GM18502 (cell line): ENCODE results near the gene LDB1.

Experiments used
- ATAC-seq: cut with Tn5 transposase; IDR thresholded peaks from one replicate; pipeline ENCODE4 v1.9.1; 2021; ENCODE audit warnings: mild to moderate bottlenecking; ENCODE audit not compliant: unreplicated experiment, poor library complexity

Gene LDB1

DNA sequence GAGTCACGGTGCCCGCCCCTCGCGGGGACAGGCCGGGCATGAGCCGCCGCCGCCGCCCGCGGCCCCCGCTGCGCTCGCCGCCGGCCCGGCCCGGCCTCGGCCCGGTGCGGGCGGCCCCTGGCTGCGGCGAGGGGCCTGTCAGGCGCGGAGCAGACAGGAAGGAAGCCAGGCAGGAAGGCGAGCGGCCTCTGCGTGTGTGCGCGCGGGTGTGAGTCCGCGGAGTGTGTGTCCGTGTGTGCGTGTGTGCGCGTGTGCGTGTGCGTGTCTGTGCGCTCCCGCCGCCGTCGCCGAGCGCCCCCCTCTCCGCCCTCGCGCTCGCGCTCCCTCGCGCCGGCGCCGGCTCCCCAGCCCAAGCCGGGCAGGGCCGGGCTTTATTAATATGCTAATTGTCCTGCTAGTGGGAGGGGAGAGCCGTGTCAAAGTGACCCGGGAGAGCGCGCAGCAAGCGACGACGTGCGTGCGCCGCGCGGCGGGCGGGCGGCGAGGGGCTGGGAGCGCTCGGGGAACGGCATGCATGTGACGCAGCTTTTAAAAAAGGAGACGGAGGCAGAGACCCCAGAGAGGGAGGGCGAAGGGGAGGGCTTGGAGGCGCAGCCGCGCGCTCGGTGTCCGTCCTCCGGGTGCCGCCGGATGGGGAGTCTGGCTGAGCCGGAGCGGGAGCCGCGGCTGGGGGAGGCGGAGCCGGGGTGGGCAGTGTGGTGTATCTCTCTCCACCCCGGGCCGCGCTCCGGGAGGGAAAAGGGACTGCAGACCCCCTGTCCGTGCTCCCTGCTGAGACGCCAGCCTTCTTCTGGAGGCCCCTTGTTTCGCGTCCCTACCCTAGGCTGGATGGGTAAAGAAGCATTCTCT is at the start of gene LDB1:
Gene LDB1 (minus strand): TSS at position 227 of the 849 bp plus-strand sequence. CDS start 258 bp downstream, outside the sequence.
- ATAC-seq = peak; percentile 64

DNA sequence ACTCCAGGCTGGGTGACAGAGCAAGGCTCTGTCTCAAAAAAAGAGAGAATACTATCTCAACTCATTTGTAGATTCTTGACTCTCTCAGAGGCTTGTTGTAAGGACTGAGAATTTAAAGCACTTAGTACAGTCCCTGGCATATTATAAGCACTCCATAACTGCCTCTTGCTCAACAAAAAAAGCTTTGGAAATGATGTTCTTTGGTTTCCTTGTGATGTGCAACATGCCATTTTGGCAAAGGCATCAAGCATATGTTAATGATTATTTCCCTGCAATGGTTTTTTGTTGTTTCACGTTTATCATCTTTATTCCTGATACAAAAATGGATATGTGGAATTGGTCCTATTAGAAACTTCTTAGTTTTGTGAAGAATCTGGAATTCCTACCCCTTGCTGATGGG is 47.7 kb upstream of the LDB1 start:
- ATAC-seq = no peak

DNA sequence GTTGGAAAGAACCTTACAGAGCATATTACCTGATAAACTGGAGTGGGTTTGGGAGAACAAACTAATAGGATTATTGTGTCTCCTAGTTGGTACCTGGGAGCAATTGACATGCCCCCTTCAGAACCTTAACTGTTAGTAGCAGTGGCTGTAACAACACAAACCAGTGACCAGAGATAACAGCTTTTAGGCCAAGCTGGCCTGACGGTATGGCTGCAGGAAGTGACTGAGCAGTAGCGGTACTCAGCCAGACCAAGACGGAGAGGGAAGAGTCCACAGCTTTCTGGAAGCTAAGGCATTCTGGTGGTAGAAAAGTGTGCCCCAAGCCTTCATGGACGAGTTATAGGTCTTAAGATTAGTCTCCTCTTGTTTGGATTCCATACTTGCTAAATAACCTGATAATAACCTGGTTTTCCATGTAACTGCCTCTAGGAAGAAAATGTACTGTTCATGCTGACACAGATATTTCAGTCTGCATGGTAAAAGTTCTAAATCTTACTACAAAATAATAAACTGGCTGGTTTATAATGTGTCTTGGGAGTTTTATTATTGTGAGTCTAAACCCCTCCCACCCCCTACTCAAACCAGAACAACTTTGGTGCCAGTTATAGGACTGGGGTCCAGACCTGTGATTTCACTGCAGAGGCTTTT is 43.3 kb upstream of the LDB1 start:
- ATAC-seq = no peak

DNA sequence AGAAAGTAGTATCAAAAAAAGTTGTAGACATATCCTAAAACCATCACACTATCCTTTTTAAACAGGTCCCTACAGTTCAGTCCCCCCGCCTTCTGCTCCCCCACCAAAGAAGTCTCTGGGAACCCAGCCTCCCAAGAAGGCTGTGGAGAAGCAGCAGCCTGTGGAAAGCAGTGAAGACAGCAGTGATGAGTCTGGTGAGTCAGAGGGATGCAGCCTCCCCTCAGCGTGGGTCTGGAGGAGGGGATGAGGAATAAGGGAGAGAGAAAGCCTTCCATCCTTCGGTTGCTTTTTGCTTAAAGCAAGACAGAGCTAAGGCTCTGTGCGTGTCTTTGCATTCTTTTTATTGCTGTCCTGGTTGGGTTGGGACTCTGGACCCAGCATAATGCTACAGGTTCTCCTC is 39.7 kb upstream of the LDB1 start:
- no peak for ATAC-seq

DNA sequence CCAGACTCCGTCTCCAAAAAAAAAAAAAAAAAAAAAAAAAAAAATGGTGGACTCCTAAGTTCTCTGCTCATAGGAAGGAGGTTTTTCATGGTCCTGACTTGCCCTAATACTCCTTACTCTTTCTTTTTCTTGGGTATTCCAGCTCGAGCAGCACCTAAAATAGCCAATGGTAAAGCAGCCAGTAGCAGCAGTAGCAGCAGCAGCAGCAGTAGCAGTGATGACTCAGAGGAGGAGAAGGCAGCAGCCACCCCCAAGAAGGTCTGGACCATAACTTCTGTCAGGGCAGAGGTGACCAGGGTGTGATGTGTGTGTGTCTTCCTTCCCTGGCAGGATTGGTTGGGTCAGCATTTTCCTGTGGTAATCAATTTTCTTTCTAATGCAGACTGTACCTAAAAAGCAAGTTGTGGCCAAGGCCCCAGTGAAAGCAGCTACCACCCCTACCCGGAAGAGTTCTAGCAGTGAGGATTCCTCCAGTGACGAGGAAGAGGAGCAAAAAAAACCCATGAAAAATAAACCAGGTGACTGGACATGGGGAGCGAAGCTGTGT is 39.0 kb upstream of the LDB1 start:
- ATAC-seq = no peak

DNA sequence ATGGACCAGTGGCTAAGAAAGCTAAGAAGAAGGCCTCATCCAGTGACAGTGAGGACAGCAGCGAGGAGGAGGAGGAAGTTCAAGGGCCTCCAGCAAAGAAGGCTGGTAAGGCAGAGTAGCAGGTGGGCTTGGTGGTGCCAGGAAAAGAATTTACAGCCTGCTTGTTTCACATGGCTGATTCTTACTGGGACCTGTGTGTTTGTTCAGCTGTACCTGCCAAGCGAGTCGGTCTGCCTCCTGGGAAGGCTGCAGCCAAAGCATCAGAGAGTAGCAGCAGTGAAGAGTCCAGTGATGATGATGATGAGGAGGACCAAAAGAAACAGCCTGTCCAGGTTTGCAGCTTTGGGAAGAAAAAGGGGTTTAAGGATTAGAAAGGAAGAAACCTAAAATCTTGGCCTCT is 37.1 kb upstream of the LDB1 start:
- no peak for ATAC-seq

- ATAC-seq = no peak
These were observed 34.4 kb upstream of the LDB1 start for GRCh38 chr10:102154466-102155116.

DNA sequence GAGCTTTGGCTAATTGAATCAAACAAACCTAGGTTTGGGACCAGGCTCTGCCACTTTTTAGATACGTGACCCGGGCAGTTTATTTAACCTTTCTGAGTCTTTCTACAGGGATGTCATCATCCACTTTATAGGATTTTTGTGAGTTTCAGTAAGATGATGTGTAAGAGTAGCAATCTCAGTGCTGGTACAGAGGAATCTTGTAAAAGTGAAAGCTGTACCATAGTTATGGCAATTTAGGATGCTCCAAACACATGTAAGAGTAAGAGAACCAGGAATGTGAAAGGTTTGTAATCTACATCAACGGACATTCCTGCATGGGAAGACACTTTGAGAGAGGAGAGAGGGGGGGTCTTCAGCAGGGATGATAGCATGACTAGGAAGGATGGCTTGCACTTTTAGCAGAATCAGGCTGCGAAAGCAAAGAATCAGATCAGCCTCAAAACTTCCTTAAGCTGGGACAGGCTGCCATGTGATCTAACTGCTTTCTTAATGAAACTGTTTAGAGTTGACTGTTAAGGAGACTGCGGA is 33.0 kb upstream of the LDB1 start:
- ATAC-seq = no peak

GRCh38 chr10:102152545-102152890 is 32.4 kb upstream of the LDB1 start:
- ATAC-seq = peak; percentile 12

GRCh38 chr10:102151774-102152544 is 31.8 kb upstream of the LDB1 start, which contains the start of gene NOLC1:
Gene NOLC1, plus strand, starts transcription at chr10:102152389. Its CDS starts 22 bp downstream, at chr10:102152411.
- ATAC-seq = peak; percentile 90

DNA sequence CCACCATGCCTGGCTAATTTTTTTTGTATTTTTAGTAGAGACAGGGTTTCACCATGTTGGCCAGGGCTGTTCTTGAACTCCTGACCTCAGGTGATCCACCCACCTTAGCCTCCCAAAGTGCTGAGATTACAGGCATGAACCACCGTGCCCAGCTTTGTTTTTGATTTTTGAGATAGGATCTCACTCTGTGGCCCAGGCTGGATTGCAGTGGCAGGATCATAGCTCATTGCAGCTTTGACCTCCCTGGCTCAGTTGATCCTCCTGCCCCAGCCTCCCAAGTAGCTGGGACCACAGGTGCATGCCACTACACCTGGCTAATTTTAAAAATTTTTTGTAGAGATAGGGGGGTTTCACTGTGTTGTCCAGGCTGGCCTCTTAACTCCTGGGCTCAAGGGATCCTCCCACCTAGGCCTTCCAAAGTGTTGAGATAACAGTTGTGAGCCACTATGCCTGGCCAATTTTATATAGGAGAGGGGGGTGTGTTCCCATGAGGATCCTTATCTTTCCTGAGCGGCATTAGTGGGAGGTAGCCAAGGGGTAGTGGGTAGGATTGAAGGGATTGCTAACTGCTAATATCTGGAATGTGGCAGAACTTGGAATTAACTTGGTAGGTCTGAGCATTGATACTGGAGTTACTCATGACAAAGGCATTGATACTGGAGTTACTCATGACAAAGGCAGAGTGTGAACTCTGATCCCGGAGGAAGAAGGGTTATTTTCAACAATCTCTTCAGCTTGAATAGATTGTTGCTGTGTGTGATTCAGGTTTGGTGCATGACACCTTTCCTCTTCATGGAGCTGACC is 31.0 kb upstream of the LDB1 start:
- no peak for ATAC-seq

DNA sequence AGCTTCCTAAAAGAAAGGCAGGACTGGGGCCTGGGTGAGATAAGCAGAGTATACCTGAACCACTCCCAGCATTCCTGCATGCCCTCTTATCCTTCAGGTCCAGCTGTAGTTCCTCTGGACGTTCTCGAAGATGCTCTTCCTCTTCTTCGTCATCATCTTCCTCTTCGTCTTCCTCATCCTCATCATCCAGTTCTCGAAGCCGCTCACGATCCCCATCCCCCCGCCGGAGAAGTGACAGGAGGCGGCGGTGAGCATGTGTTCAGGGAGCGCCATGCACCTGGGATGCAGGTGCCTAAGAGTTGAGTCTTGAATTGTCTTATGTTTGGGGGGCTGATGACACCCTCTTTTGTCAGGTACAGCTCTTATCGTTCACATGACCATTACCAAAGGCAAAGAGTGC is 28.1 kb upstream of the LDB1 start:
- ATAC-seq = no peak

DNA sequence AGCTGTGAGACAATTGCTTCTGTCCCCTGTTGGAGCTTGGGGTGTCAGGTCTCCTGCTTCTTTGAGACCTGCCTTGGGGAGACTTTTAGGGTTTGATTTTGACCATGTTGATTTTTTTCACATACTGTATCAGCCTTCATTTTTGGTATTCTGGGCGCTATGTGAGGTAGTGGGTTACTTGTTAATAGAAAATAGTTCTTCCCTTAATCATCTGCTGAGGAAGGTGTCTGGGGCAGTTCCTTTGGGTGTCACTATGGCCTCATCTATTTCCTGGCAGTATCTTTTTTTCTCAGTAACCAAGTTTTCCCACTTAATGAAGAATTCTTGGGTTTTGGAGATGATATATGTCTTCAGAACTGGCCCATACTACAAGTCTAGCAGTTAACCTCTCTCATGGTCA is 27.4 kb upstream of the LDB1 start:
- no peak for ATAC-seq

- ATAC-seq = no peak
These were observed 26.8 kb upstream of the LDB1 start for GRCh38 chr10:102146971-102147428.

- no peak for ATAC-seq
These were observed 21.5 kb upstream of the LDB1 start for GRCh38 chr10:102141583-102142107.

DNA sequence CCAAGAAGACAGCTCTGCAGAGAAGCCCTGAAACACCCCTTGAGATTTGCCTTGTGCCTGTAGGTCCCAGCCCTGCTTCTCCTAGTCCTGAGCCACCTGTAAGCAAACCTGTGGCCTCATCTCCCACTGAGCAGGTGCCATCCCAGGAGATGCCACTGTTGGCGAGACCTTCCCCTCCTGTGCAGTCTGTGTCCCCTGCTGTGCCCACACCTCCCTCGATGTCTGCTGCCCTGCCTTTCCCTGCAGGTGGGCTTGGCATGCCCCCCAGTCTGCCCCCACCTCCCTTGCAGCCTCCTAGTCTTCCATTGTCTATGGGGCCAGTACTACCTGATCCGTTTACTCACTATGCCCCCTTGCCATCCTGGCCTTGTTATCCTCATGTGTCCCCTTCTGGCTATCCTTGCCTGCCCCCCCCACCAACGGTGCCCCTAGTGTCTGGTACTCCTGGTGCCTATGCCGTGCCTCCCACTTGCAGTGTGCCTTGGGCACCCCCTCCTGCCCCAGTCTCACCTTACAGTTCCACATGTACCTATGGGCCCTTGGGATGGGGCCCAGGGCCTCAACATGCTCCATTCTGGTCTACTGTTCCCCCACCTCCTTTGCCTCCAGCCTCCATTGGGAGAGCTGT is 20.9 kb upstream of the LDB1 start:
- ATAC-seq = no peak

DNA sequence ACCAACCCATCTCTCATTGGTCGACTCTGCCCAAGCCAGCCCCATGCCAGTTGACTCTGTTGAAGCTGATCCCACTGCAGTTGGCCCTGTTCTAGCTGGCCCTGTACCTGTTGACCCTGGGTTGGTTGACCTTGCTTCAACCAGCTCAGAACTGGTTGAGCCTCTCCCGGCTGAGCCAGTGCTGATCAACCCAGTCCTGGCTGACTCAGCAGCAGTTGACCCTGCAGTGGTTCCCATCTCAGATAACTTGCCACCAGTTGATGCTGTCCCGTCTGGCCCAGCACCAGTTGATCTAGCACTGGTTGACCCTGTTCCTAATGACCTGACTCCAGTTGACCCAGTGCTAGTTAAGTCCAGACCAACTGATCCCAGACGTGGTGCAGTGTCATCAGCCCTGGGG is 20.1 kb upstream of the LDB1 start:
- no peak for ATAC-seq

GRCh38 chr10:102139281-102140110 is 19.3 kb upstream of the LDB1 start:
- no peak for ATAC-seq
